Measurements from ENCODE around the gene ANKK1. TPM values are rescaled to one million over a fixed set of nuclear protein-coding genes. Genes with fewer than 3 reads are reported as not detected.

The ANKK1 gene
- total and polyA plus RNA-seq, 2 of the 8 experiments (the other 6 are each of a cell fraction or from before 2014, with no cell fraction given) = 0.11 TPM; not detected in 1

- CTCF ChIA-PET (ENCODE audit: partially characterized antibody) = interaction anchor here (0.8 to 2.2 kb wide), 7 partner anchors 9 to 148 kb away, joined by 3 to 6 read pairs (median 3); no protein-coding TSS in a partner anchor
- H2AFZ ChIP-seq (ENCODE audit: low read length) = no peak overlapping the region
- H4K8ac ChIP-seq (ENCODE audit: extremely low read depth, insufficient read depth, low read length) = no peak overlapping the region
- H3K23ac ChIP-seq (ENCODE audit: insufficient read length) = no peak overlapping the region
- H3K4ac ChIP-seq (replicated peaks; ENCODE audit: insufficient read length, low read depth, low read length) = no peak overlapping the region
- H3K18ac ChIP-seq (ENCODE audit: extremely low read depth, low read length) = no peak overlapping the region
- FAIRE-seq = no peak
- H3K36me3 ChIP-seq (ENCODE audit: control insufficient read depth in 2 of 4, insufficient read depth in 4 of 4, low read length in 3 of 4) = no peaks in the 10 kb centered on the region
- no peak overlapping the region for H2AK5ac ChIP-seq (ENCODE audit: low read depth, low read length)
- peaks cover 0 to 8% (median 4%) of the 10 kb centered on the region in 4 experiments; a peak in 3 of 7 replicates for H3K27me3 ChIP-seq (replicated peaks in 1 of 4; ENCODE audit: control insufficient read depth in 3 of 4, extremely low read depth in 1 of 4, insufficient read depth in 3 of 4, low read length in 3 of 4)
- H3K9me3 ChIP-seq (ENCODE audit: insufficient read depth in 2 of 2, low read depth in 1 of 2, low read length in 1 of 2) = no peaks in the 10 kb centered on the region
- POLR2A ChIA-PET (ENCODE audit: partially characterized antibody) = interaction anchor here (1.2 kb wide), 1 partner anchor 12 kb away, joined by 4 read pairs; no protein-coding TSS in a partner anchor
- no peak overlapping the region for H3K9ac ChIP-seq (replicated peaks in 1 of 4; ENCODE audit: extremely low read depth in 1 of 4, low read depth in 3 of 4, low read length in 3 of 4)
- no peak overlapping the region for H3K4me3 ChIP-seq (ENCODE audit: extremely low read depth in 1 of 4, insufficient read depth in 2 of 4, low read depth in 3 of 4, low read length in 4 of 4)
- no peak overlapping the region for H3K27ac ChIP-seq (ENCODE audit: low read depth, low read length)
- no peak overlapping the region for H2BK15ac ChIP-seq (ENCODE audit: low read length)
- H2BK5ac ChIP-seq (ENCODE audit: low read depth, low read length) = no peak overlapping the region
- H4K5ac ChIP-seq (ENCODE audit: insufficient read length, low read depth, low read length) = no peak overlapping the region
- DNase-seq (ENCODE audit: low read depth in 1 of 2, low spot score in 2 of 2) = no peak
- 79% methylated on average over 3 of the region's 3 CpGs; no CpG with 5 or more reads in 1 of the 2 experiments for WGBS, 2 experiments (ENCODE audit: extremely low coverage in 1 of 2, insufficient coverage in 1 of 2, insufficient read length in 1 of 2, insufficient replicate concordance in 2 of 2, low coverage in 1 of 2, low lambda C conversion rate in 2 of 2, missing lambda C conversion rate in 1 of 2)
- H3K56ac ChIP-seq (replicated peaks; ENCODE audit: insufficient read length, low read depth, low read length) = no peak overlapping the region
- H3K23me2 ChIP-seq (ENCODE audit: low read depth, low read length) = no peaks in the 10 kb centered on the region
- H3K4me2 ChIP-seq (ENCODE audit: insufficient read depth in 1 of 2, low read depth in 2 of 2, low read length in 2 of 2) = no peak overlapping the region
- H3K79me2 ChIP-seq (ENCODE audit: control insufficient read depth in 1 of 2, insufficient read depth in 2 of 2, low read length in 2 of 2) = no peaks in the 10 kb centered on the region
- no peaks in the 10 kb centered on the region for H3K79me1 ChIP-seq (ENCODE audit: low read depth, low read length)
- H2BK120ac ChIP-seq (replicated peaks; ENCODE audit: low read depth, low read length) = no peak overlapping the region
- H3K14ac ChIP-seq (ENCODE audit: insufficient read length) = no peak overlapping the region
- TF ChIP-seq CTCF (IDR thresholded peaks at IDR 0.05; ENCODE audit: control extremely low read depth in 1 of 3, insufficient read depth in 1 of 3, low read depth in 1 of 3, low read length in 3 of 3) (no peak), JUND (IDR thresholded peaks at IDR 0.05; ENCODE audit: low read length) (no peak), USF2 (IDR thresholded peaks at IDR 0.05; ENCODE audit: low read length) (no peak), MAFK (IDR thresholded peaks at IDR 0.05; ENCODE audit: low read depth, low read length) (no peak), SIRT6 (IDR thresholded peaks at IDR 0.05; ENCODE audit: low read length) (no peak), RBBP5 (IDR thresholded peaks at IDR 0.05; ENCODE audit: borderline replicate concordance, low read depth, low read length) (no peak), KDM4A (IDR thresholded peaks at IDR 0.05; ENCODE audit: low read depth, low read length, severe bottlenecking) (no peak)
- no peak overlapping the region for H2BK20ac ChIP-seq (ENCODE audit: low read length)
- no peak overlapping the region for H2BK12ac ChIP-seq (ENCODE audit: low read depth, low read length)
- no peaks in the 10 kb centered on the region for H4K20me1 ChIP-seq (replicated peaks in 1 of 2; ENCODE audit: control insufficient read depth in 1 of 2, insufficient read depth in 2 of 2, low read length in 2 of 2)
- H3K4me1 ChIP-seq (replicated peaks in 1 of 4; ENCODE audit: control insufficient read depth in 3 of 4, insufficient read depth in 4 of 4, low read length in 3 of 4) = peaks cover 4 to 10% (median 8%) of the 10 kb centered on the region in 4 experiments; a peak in 5 of 7 replicates
- no peak overlapping the region for H4K91ac ChIP-seq (replicated peaks; ENCODE audit: insufficient read length, low read length)
These were observed 3.0 kb upstream of the ANKK1 start for GRCh38 chr11:113384551-113384950.
